ENCODE measurements around the gene NUF2.

GRCh38 chr1:163351912-163352311, 30.2 kb downstream of the NUF2 start:
- TF ChIP-seq, protein P1, sequence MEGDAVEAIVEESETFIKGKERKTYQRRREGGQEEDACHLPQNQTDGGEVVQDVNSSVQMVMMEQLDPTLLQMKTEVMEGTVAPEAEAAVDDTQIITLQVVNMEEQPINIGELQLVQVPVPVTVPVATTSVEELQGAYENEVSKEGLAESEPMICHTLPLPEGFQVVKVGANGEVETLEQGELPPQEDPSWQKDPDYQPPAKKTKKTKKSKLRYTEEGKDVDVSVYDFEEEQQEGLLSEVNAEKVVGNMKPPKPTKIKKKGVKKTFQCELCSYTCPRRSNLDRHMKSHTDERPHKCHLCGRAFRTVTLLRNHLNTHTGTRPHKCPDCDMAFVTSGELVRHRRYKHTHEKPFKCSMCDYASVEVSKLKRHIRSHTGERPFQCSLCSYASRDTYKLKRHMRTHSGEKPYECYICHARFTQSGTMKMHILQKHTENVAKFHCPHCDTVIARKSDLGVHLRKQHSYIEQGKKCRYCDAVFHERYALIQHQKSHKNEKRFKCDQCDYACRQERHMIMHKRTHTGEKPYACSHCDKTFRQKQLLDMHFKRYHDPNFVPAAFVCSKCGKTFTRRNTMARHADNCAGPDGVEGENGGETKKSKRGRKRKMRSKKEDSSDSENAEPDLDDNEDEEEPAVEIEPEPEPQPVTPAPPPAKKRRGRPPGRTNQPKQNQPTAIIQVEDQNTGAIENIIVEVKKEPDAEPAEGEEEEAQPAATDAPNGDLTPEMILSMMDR (IDR thresholded peaks at IDR 0.05; ENCODE audit: insufficient read depth, low read depth, low read length), result no peak
- TF ChIP-seq EZH2 (IDR thresholded peaks at IDR 0.05; ENCODE audit: insufficient read depth, low read length), result no peak
